Suprapubic skin (tissue), 3 donors: ENCODE results near the gene AGPAT4.

Experiments
- CTCF ChIP-seq, 2 donors: fragments of 200-600 bp in 1 of 2; fragments of 450-650 bp in 1 of 2; sonication (generic) in 1 of 2; IDR thresholded peaks; one replicate each; pipeline ENCODE4 v1.5.1; 2016 to 2019; ENCODE audit warnings: antibody characterized with exemption in 2 of 2, mild to moderate bottlenecking in 1 of 2, moderate library complexity in 1 of 2
- EP300 ChIP-seq: sonication (generic); formaldehyde crosslinking; IDR thresholded peaks from one replicate; pipeline ENCODE4 v1.6.1; 2017; ENCODE audit warnings: antibody characterized with exemption
- POLR2A ChIP-seq, 2 donors: fragments of 450-650 bp; IDR thresholded peaks; one replicate each; pipeline ENCODE4 v1.6.1; 2017; ENCODE audit warnings: antibody characterized with exemption in 2 of 2, mild to moderate bottlenecking in 2 of 2, moderate library complexity in 2 of 2

DNA sequence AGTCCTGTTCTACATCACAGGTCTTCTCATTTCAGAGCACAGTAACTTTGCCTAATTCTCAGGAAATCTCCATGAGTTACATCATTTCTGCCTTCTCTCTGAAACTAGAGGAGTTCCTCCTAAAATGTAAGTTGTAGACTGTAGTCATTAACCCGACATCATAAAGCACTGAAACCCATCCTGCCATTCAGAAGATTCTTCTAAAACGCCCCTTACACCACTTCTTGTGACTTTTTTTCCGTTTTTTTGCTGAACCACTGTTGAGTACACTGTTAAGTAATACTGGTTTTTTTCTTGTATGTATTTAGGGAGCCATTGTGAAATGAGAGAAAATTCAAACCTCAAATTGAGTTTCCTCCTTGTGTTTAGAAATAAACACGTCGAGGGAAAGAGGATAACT is 164.9 kb downstream of the AGPAT4 start:
- TF ChIP-seq POLR2A (IDR thresholded peaks at IDR 0.05) (no peak), CTCF (IDR thresholded peaks at IDR 0.05) (no peak), EP300 (no peak)
